H54 (cell line): ENCODE results near the gene COCH.

Experiments
- DNase-seq: peaks from one replicate; pipeline ENCODE4 v3.0.0; 2011; ENCODE audit warnings: low spot score, mixed read lengths; ENCODE audit not compliant: insufficient read length
- FAIRE-seq: peaks from 3 replicates; lab custom pipeline; 2011; peaks lifted over from hg19 to GRCh38; lab: Jason Lieb, UNC
- POLR2A ChIP-seq: IDR thresholded peaks from 2 replicates; pipeline ENCODE4 v1.6.1; 2011; ENCODE audit warnings: low read depth, mild to moderate bottlenecking, low read length

COCH gene

DNA sequence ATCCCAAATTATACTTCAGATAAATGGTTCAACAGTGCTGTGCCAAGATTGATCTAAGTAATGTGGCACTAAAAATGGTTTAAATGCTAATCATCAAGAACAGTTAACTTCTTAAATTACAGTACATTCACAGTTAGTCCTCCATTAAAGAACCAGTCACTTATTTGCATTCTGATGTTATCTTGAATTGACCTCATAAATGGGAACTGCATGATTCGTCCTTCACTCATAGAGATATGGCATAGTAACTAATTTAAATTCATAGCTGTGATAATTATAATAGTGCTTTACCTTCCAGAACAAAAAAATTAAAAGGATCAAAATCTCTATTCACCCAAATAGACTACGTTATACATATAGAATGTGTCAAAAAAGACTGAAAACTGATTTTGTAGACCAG is 61.1 kb downstream of the COCH start:
- no peak for TF ChIP-seq POLR2A
- no peak for DNase-seq
- peak; percentile 27 for FAIRE-seq

- FAIRE-seq (no peak), DNase-seq (no peak)
- TF ChIP-seq POLR2A = no peak
These were observed 64.3 kb downstream of the COCH start for GRCh38 chr14:30938617-30939016.
